ENCODE results near the gene PIM1. TPM values are rescaled to one million over a fixed set of nuclear protein-coding genes. Genes with fewer than 3 reads are reported as not detected.

PIM1 gene
- total and polyA plus RNA-seq, 9 of the 15 experiments (the other 6 are each of a cell fraction or from before 2014, with no cell fraction given), result 19.0 to 789 (median 212) TPM

DNA sequence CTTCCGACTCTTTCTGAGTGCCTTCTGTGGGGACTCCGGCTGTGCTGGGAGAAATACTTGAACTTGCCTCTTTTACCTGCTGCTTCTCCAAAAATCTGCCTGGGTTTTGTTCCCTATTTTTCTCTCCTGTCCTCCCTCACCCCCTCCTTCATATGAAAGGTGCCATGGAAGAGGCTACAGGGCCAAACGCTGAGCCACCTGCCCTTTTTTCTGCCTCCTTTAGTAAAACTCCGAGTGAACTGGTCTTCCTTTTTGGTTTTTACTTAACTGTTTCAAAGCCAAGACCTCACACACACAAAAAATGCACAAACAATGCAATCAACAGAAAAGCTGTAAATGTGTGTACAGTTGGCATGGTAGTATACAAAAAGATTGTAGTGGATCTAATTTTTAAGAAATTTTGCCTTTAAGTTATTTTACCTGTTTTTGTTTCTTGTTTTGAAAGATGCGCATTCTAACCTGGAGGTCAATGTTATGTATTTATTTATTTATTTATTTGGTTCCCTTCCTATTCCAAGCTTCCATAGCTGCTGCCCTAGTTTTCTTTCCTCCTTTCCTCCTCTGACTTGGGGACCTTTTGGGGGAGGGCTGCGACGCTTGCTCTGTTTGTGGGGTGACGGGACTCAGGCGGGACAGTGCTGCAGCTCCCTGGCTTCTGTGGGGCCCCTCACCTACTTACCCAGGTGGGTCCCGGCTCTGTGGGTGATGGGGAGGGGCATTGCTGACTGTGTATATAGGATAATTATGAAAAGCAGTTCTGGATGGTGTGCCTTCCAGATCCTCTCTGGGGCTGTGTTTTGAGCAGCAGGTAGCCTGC lies 4.8 kb downstream of the PIM1 start (continued):
- TF ChIP-seq, protein P1, sequence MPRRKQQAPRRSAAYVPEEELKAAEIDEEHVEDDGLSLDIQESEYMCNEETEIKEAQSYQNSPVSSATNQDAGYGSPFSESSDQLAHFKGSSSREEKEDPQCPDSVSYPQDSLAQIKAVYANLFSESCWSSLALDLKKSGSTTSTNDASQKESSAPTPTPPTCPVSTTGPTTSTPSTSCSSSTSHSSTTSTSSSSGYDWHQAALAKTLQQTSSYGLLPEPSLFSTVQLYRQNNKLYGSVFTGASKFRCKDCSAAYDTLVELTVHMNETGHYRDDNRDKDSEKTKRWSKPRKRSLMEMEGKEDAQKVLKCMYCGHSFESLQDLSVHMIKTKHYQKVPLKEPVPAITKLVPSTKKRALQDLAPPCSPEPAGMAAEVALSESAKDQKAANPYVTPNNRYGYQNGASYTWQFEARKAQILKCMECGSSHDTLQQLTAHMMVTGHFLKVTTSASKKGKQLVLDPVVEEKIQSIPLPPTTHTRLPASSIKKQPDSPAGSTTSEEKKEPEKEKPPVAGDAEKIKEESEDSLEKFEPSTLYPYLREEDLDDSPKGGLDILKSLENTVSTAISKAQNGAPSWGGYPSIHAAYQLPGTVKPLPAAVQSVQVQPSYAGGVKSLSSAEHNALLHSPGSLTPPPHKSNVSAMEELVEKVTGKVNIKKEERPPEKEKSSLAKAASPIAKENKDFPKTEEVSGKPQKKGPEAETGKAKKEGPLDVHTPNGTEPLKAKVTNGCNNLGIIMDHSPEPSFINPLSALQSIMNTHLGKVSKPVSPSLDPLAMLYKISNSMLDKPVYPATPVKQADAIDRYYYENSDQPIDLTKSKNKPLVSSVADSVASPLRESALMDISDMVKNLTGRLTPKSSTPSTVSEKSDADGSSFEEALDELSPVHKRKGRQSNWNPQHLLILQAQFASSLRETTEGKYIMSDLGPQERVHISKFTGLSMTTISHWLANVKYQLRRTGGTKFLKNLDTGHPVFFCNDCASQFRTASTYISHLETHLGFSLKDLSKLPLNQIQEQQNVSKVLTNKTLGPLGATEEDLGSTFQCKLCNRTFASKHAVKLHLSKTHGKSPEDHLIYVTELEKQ (CRISPR knock-in tag; IDR thresholded peaks at IDR 0.05), result no peak
- TF ChIP-seq, protein P2, sequence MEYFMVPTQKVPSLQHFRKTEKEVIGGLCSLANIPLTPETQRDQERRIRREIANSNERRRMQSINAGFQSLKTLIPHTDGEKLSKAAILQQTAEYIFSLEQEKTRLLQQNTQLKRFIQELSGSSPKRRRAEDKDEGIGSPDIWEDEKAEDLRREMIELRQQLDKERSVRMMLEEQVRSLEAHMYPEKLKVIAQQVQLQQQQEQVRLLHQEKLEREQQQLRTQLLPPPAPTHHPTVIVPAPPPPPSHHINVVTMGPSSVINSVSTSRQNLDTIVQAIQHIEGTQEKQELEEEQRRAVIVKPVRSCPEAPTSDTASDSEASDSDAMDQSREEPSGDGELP (CRISPR knock-in tag; IDR thresholded peaks at IDR 0.05; ENCODE audit: borderline replicate concordance), result no peak
- TF ChIP-seq MAFK (IDR thresholded peaks at IDR 0.05; ENCODE audit: low read length) (no peak), EHMT2 (IDR thresholded peaks at IDR 0.05) (no peak), ZKSCAN8 (CRISPR knock-in tag; IDR thresholded peaks at IDR 0.05) (no peak), ZBTB1 (CRISPR knock-in tag; IDR thresholded peaks at IDR 0.05; ENCODE audit: borderline replicate concordance, low read depth) (no peak), ZNF324 (CRISPR knock-in tag; IDR thresholded peaks at IDR 0.05) (no peak), CREBBP (IDR thresholded peaks at IDR 0.05; ENCODE audit: low read depth, low read length) (no peak), DNMT1 (IDR thresholded peaks at IDR 0.05) (no peak), MAFG (tag; conservative IDR thresholded peaks at IDR 0.05) (no peak), CSDE1 (IDR thresholded peaks at IDR 0.05) (0 out of 4 replicates have a peak, but pooled peaks of 1 of the 2 experiments have one; percentile 35), STAT5A (IDR thresholded peaks at IDR 0.05; ENCODE audit: borderline replicate concordance, low read length) (no peak), CHD4 (IDR thresholded peaks at IDR 0.05; ENCODE audit: insufficient read depth, insufficient replicate concordance, low read depth, low read length, poor library complexity, severe bottlenecking) (peak; percentile 17), ZKSCAN1 (IDR thresholded peaks at IDR 0.05; ENCODE audit: low read depth, low read length) (no peak), HMG20A (CRISPR knock-in tag; conservative IDR thresholded peaks at IDR 0.05) (no peak), ZNF133 (CRISPR knock-in tag; IDR thresholded peaks at IDR 0.05) (no peak), ZNF707 (CRISPR knock-in tag; conservative IDR thresholded peaks at IDR 0.05) (no peak), MXI1 (IDR thresholded peaks at IDR 0.05; ENCODE audit: low read depth, low read length) (no peak)
- TF ChIP-seq, protein P3, sequence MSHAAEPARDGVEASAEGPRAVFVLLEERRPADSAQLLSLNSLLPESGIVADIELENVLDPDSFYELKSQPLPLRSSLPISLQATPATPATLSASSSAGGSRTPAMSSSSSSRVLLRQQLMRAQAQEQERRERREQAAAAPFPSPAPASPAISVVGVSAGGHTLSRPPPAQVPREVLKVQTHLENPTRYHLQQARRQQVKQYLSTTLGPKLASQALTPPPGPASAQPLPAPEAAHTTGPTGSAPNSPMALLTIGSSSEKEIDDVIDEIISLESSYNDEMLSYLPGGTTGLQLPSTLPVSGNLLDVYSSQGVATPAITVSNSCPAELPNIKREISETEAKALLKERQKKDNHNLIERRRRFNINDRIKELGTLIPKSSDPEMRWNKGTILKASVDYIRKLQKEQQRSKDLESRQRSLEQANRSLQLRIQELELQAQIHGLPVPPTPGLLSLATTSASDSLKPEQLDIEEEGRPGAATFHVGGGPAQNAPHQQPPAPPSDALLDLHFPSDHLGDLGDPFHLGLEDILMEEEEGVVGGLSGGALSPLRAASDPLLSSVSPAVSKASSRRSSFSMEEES (CRISPR knock-in tag; IDR thresholded peaks at IDR 0.05), result peak; percentile 1; the same call in 1 of the 2 replicates
- TF ChIP-seq, protein P4, sequence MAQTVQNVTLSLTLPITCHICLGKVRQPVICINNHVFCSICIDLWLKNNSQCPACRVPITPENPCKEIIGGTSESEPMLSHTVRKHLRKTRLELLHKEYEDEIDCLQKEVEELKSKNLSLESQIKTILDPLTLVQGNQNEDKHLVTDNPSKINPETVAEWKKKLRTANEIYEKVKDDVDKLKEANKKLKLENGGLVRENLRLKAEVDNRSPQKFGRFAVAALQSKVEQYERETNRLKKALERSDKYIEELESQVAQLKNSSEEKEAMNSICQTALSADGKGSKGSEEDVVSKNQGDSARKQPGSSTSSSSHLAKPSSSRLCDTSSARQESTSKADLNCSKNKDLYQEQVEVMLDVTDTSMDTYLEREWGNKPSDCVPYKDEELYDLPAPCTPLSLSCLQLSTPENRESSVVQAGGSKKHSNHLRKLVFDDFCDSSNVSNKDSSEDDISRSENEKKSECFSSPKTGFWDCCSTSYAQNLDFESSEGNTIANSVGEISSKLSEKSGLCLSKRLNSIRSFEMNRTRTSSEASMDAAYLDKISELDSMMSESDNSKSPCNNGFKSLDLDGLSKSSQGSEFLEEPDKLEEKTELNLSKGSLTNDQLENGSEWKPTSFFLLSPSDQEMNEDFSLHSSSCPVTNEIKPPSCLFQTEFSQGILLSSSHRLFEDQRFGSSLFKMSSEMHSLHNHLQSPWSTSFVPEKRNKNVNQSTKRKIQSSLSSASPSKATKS (CRISPR knock-in tag; IDR thresholded peaks at IDR 0.05), result no peak; the same call in 1 of the 2 replicates
